IMR-90 (cell line): ENCODE data around the gene CTIF. TPM values are rescaled to one million over a fixed set of nuclear protein-coding genes. Genes with fewer than 3 reads are reported as not detected.
A peak's percentile ranks its signal among the peaks of the same experiment; 100 is the strongest.

Experiments used
- ATAC-seq: fragments of 200-7000 bp; cut with Tn5 transposase; 2 replicates; pipeline ENCODE4 v1.9.1; 2020; ENCODE audit warnings: low read depth, mild to moderate bottlenecking, moderate library complexity
- BruUV-seq: library from RNA; stranded (reverse); fragments of 400-500 nt; replicated peaks from 2 replicates; lab custom pipeline; 2021; lab: Mats Ljungman, UMichigan
- CTCF ChIA-PET: fragments of 300-600 bp; formaldehyde crosslinking; extraction: SDS; loops from one replicate; lab custom pipeline; 2021; ENCODE audit warnings: antibody characterized with exemption; lab: Yijun Ruan, JAX
- POLR2A ChIA-PET: fragments of 300-600 bp; sonication (Branson Sonifier 250); formaldehyde crosslinking; loops from one replicate; lab custom pipeline; 2022; ENCODE audit warnings: antibody characterized with exemption; ENCODE audit not compliant: unreplicated experiment; lab: Charles Lee
- DNase-seq: peaks from one replicate; pipeline ENCODE4 v3.0.0; 2013
- H2AFZ ChIP-seq: replicated peaks from 2 replicates; pipeline ENCODE3; 2013; ENCODE audit warnings: low read length, mild to moderate bottlenecking; ENCODE audit not compliant: poor library complexity
- H2AK5ac ChIP-seq: 2 replicates; pipeline ENCODE4 v1.6.1; 2013; ENCODE audit warnings: low read depth, low read length, inconsistent platforms
- H2AK9ac ChIP-seq: replicated peaks from 2 replicates; pipeline ENCODE3; 2013; ENCODE audit warnings: mild to moderate bottlenecking, low read depth, low read length, moderate library complexity; ENCODE audit not compliant: poor library complexity
- H2BK120ac ChIP-seq: 2 replicates; pipeline ENCODE4 v1.6.1; 2013; ENCODE audit warnings: low read depth, low read length, inconsistent platforms
- H2BK15ac ChIP-seq: 3 replicates; pipeline ENCODE4 v1.6.1; 2013; ENCODE audit warnings: low read depth, low read length, inconsistent platforms
- H2BK20ac ChIP-seq: 2 replicates; pipeline ENCODE4 v1.6.1; 2013; ENCODE audit warnings: low read depth, mild to moderate bottlenecking, inconsistent platforms, low read length, moderate library complexity
- H2BK5ac ChIP-seq: 2 replicates; pipeline ENCODE4 v1.6.1; 2013; ENCODE audit warnings: mild to moderate bottlenecking, low read depth, low read length, inconsistent platforms; ENCODE audit not compliant: poor library complexity, severe bottlenecking
- H3K14ac ChIP-seq: replicated peaks from 2 replicates; pipeline ENCODE4 v1.6.1; 2013; ENCODE audit warnings: low read depth, low read length, inconsistent platforms
- H3K18ac ChIP-seq: 2 replicates; pipeline ENCODE4 v1.6.1; 2013; ENCODE audit warnings: low read depth, low read length, control low read depth
- H3K23ac ChIP-seq: 2 replicates; pipeline ENCODE4 v1.6.1; 2013; ENCODE audit warnings: low read depth, low read length, inconsistent platforms
- H3K27ac ChIP-seq: 2 replicates; pipeline ENCODE4 v1.5.1; 2013; ENCODE audit warnings: mild to moderate bottlenecking, control low read depth, low read length; ENCODE audit not compliant: insufficient read depth
- H3K27me3 ChIP-seq: 2 replicates; pipeline ENCODE4 v1.6.1; 2013; ENCODE audit warnings: low read length; ENCODE audit not compliant: control insufficient read depth, insufficient read depth
- H3K36me3 ChIP-seq: 2 replicates; pipeline ENCODE4 v1.6.1; 2013; ENCODE audit warnings: low read length, mixed read lengths; ENCODE audit not compliant: control insufficient read depth, insufficient read depth
- H3K4ac ChIP-seq: 2 replicates; pipeline ENCODE4 v1.6.1; 2013; ENCODE audit warnings: low read depth, low read length, inconsistent platforms
- H3K4me1 ChIP-seq: 2 replicates; pipeline ENCODE4 v1.6.1; 2013; ENCODE audit warnings: low read length, mixed read lengths; ENCODE audit not compliant: control insufficient read depth, insufficient read depth
- H3K4me2 ChIP-seq: 2 replicates; pipeline ENCODE4 v1.6.1; 2013; ENCODE audit warnings: low read depth, mild to moderate bottlenecking, control low read depth, low read length, moderate library complexity
- H3K4me3 ChIP-seq: 2 replicates; pipeline ENCODE4 v1.5.1; 2013; ENCODE audit warnings: low read depth, mild to moderate bottlenecking, control low read depth, low read length, moderate library complexity; ENCODE audit not compliant: insufficient read depth
- H3K56ac ChIP-seq: 2 replicates; pipeline ENCODE4 v1.6.1; 2013; ENCODE audit warnings: low read length, inconsistent platforms; ENCODE audit not compliant: insufficient read depth; ENCODE audit errors: extremely low read depth
- H3K79me1 ChIP-seq, 2 experiments: 2 replicates each; pipeline ENCODE4 v1.6.1; 2013; ENCODE audit warnings: low read length in 2 of 2, inconsistent platforms in 1 of 2, low read depth in 1 of 2
- H3K9ac ChIP-seq: 2 replicates; pipeline ENCODE4 v1.6.1; 2013; ENCODE audit warnings: low read depth, low read length, control low read depth
- H3K9me1 ChIP-seq: 2 replicates; pipeline ENCODE4 v1.6.1; 2013; ENCODE audit warnings: low read length, inconsistent platforms; ENCODE audit not compliant: insufficient read depth
- H3K9me3 ChIP-seq: 2 replicates; pipeline ENCODE4 v1.6.1; 2013; ENCODE audit warnings: low read length; ENCODE audit not compliant: control insufficient read depth, insufficient read depth
- H4K20me1 ChIP-seq: 2 replicates; pipeline ENCODE4 v1.6.1; 2013; ENCODE audit warnings: low read length, inconsistent platforms; ENCODE audit not compliant: insufficient read depth
- H4K5ac ChIP-seq: 2 replicates; pipeline ENCODE4 v1.6.1; 2013; ENCODE audit warnings: mild to moderate bottlenecking, low read depth, low read length, control low read depth
- H4K8ac ChIP-seq, 2 experiments: 2 replicates each; pipeline ENCODE4 v1.6.1; 2013; ENCODE audit warnings: low read depth in 2 of 2, low read length in 2 of 2, control low read depth in 1 of 2, inconsistent platforms in 1 of 2
- H4K91ac ChIP-seq: 2 replicates; pipeline ENCODE4 v1.6.1; 2013; ENCODE audit warnings: low read depth, low read length, inconsistent platforms; ENCODE audit not compliant: insufficient read depth
- BHLHE40 ChIP-seq: fragments of 150-350 bp; IDR thresholded peaks from 2 replicates; pipeline ENCODE4 v1.6.1; 2016; ENCODE audit warnings: mild to moderate bottlenecking, low read depth, low read length
- CEBPB ChIP-seq: IDR thresholded peaks from 2 replicates; pipeline ENCODE4 v1.6.1; 2012; ENCODE audit warnings: low read depth, low read length, improper control_type of control experiment
- CHD1 ChIP-seq: IDR thresholded peaks from 2 replicates; pipeline ENCODE4 v1.6.1; 2012; ENCODE audit warnings: low read depth, low read length, improper control_type of control experiment
- CTCF ChIP-seq: conservative IDR thresholded peaks from 2 replicates; pipeline ENCODE4 v1.5.1; 2012; ENCODE audit warnings: mild to moderate bottlenecking, low read depth, low read length, improper control_type of control experiment
- FOS ChIP-seq: fragments of 150-350 bp; IDR thresholded peaks from 2 replicates; pipeline ENCODE4 v1.6.1; 2016; ENCODE audit warnings: low read depth, low read length
- MAFK ChIP-seq: IDR thresholded peaks from 2 replicates; pipeline ENCODE4 v1.6.1; 2012; ENCODE audit warnings: low read depth, low read length, improper control_type of control experiment
- MAZ ChIP-seq: IDR thresholded peaks from 2 replicates; pipeline ENCODE4 v1.6.1; 2012; ENCODE audit warnings: low read depth, mild to moderate bottlenecking, low read length, improper control_type of control experiment, moderate library complexity, borderline replicate concordance
- MXI1 ChIP-seq: IDR thresholded peaks from 2 replicates; pipeline ENCODE4 v1.6.1; 2012; ENCODE audit warnings: low read depth, mild to moderate bottlenecking, low read length, moderate library complexity, borderline replicate concordance
- NFE2L2 ChIP-seq: fragments of 150-350 bp; IDR thresholded peaks from 2 replicates; pipeline ENCODE4 v1.6.1; 2016; ENCODE audit warnings: low read depth, mild to moderate bottlenecking, low read length
- POLR2A ChIP-seq: IDR thresholded peaks from 2 replicates; pipeline ENCODE4 v1.6.1; 2012; ENCODE audit warnings: mild to moderate bottlenecking, low read depth, low read length
- RAD21 ChIP-seq: IDR thresholded peaks from 2 replicates; pipeline ENCODE4 v1.6.1; 2012; ENCODE audit warnings: low read length, improper control_type of control experiment
- RCOR1 ChIP-seq: IDR thresholded peaks from 2 replicates; pipeline ENCODE4 v1.6.1; 2012; ENCODE audit warnings: mild to moderate bottlenecking, low read length, improper control_type of control experiment; ENCODE audit not compliant: insufficient replicate concordance
- SMC3 ChIP-seq: fragments of 150-350 bp; IDR thresholded peaks from 2 replicates; pipeline ENCODE4 v1.6.1; 2016; ENCODE audit warnings: low read depth, mild to moderate bottlenecking, antibody characterized with exemption, low read length, moderate library complexity
- whole genome bisulfite sequencing, 2 experiments: methylation state at CpG; one replicate each; pipeline versions ENCODE4 v1.1.5 to v1.1.7; 2013; ENCODE audit warnings: missing lambda C conversion rate in 2 of 2; ENCODE audit not compliant: insufficient read length in 1 of 2; ENCODE audit errors: extremely low coverage in 2 of 2; 5-methylcytosine and 5-hydroxymethylcytosine counted together
- dilution Hi-C: fragments of 300-500 bp; cut with HindIII; formaldehyde crosslinking; loops from one replicate; pipeline ENCODE4 v1.14.3; 2018; ENCODE audit warnings: low sequenced_read_pairs; ENCODE audit not compliant: unreplicated experiment
- in situ Hi-C: fragments of 300-500 bp; cut with MboI; formaldehyde crosslinking; loops from 3 replicates; pipeline ENCODE4 v1.14.3; 2019; ENCODE audit warnings: low sequenced_read_pairs, inconsistent platforms, mixed read lengths
- intact Hi-C: fragments of 100-400 bp; cut with micrococcal nuclease; formaldehyde crosslinking; loops from 2 replicates; pipeline ENCODE4 v1.10.0; 2022
- polyA plus RNA-seq, 3 experiments: library from polyadenylated mRNA; depleted of rRNA; stranded (reverse); fragments of >200 nt; gene quantifications; 2 replicates each; pipeline ENCODE4 v1.2.3, GENCODE V29; 2012; ENCODE audit warnings: low replicate concordance in 1 of 3
- total RNA-seq: library from RNA; depleted of rRNA; stranded (reverse); fragments of >200 nt; gene quantifications from 2 replicates; pipeline ENCODE4 v1.2.3, GENCODE V29; 2012
- TF ChIP-seq, protein P1 (sequence below): fragments of 150-350 bp; IDR thresholded peaks from 2 replicates; pipeline ENCODE4 v1.6.1; 2017; ENCODE audit warnings: mild to moderate bottlenecking, antibody characterized with exemption, low read length, low read depth

CTIF gene
- total and polyA plus RNA-seq, 2 of the 4 experiments (the other 2 are of a cell fraction): 25.1 to 57.0 TPM

- in situ Hi-C loops: no loop called here
- TF ChIP-seq SMC3 (no peak), MAFK (no peak), POLR2A (no peak), NFE2L2 (no peak), MAZ (no peak), FOS (no peak), BHLHE40 (no peak), MXI1 (no peak), RAD21 (no peak), CHD1 (no peak), CEBPB (no peak), CTCF (no peak), RCOR1 (no peak)
- TF ChIP-seq, protein P1, sequence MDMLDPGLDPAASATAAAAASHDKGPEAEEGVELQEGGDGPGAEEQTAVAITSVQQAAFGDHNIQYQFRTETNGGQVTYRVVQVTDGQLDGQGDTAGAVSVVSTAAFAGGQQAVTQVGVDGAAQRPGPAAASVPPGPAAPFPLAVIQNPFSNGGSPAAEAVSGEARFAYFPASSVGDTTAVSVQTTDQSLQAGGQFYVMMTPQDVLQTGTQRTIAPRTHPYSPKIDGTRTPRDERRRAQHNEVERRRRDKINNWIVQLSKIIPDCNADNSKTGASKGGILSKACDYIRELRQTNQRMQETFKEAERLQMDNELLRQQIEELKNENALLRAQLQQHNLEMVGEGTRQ: no peak
- Histone ChIP-seq H3K4me3 (no peak overlapping the region), H3K27me3 (no peaks in the 10 kb centered on the region), H4K91ac (peak overlapping the region; percentile 26; the same call in 1 of the 2 replicates), H2BK5ac (no peak overlapping the region), H2BK20ac (peak overlapping the region; percentile 24; the same call in 1 of the 2 replicates), H3K56ac (no peak overlapping the region), H3K4me1 (peaks cover 16% of the 10 kb centered on the region), H2BK15ac (no peak overlapping the region), H2AK9ac (no peak overlapping the region), H2BK120ac (no peak overlapping the region), H3K79me1 (peaks cover 57 to 96% of the 10 kb centered on the region in 2 experiments), H3K4ac (no peak overlapping the region), H2AK5ac (peak overlapping the region; percentile 56), H3K4me2 (no peak overlapping the region), H4K8ac (peak overlapping the region in 1 of 2 experiments; percentile 40; a peak in 1 of 4 replicates), H3K18ac (no peak overlapping the region), H3K9me3 (no peaks in the 10 kb centered on the region), H2AFZ (no peak overlapping the region), H3K9ac (no peak overlapping the region), H4K20me1 (peaks cover 93% of the 10 kb centered on the region), H3K27ac (no peak overlapping the region), H4K5ac (no peak overlapping the region), H3K36me3 (no peaks in the 10 kb centered on the region), H3K14ac (0 out of 2 replicates have a peak overlapping the region, but pooled peaks have one; percentile 47), H3K9me1 (peaks cover 31% of the 10 kb centered on the region), H3K23ac (peak overlapping the region; percentile 68; the same call in 1 of the 2 replicates)
- BruUV-seq: no TSS peak
- dilution Hi-C loops: no loop called here
- no peak for DNase-seq
- ChIA-PET POLR2A (no interaction called here), CTCF (no interaction called here)
- WGBS, 2 experiments: 100% methylated on average over 2 of the region's 10 CpGs; no CpG with 5 or more reads in 1 of the 2 experiments
- intact Hi-C loops: no loop called here
- no peak for ATAC-seq
These were observed 26.3 kb downstream of the CTIF start for GRCh38 chr18:48565105-48565504.
